ENCODE results near the gene PKNOX2.

Gene PKNOX2

GRCh38 chr11:125442946-125443345 is 278.4 kb downstream of the PKNOX2 start:
- DNase-seq (ENCODE audit: low read depth): no peak

DNA sequence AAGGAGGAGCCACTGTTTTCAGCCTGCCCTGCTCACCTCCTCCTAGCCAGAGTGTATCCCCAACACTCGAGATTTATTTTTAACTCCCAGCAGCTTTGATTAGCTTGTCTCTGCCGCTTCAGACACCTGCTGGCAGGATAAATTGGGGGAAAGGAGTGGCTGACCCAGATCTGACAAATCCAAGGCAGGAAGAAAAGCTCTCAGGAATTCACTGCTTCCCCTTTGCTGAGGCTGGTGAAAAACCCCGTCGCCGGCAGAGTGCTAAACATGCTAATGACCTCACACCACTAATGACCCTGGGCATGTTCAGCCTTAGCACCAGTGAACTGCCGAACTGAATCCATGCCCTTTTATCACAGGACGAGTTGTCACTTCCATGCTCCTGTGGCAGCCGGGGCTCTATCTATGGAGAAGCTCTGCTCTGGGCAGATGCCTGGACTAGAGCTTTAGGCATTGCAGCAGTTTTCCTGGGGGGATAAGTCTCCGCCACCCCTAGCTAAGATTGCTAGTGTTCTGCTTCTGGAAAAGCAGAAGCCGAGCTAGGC is 279.3 kb downstream of the PKNOX2 start:
- DNase-seq (ENCODE audit: low read depth): no peak

GRCh38 chr11:125445731-125446130 is 281.2 kb downstream of the PKNOX2 start:
- no peak for DNase-seq (ENCODE audit: low read depth)

GRCh38 chr11:125446279-125446678 is 281.7 kb downstream of the PKNOX2 start:
- no peak for DNase-seq (ENCODE audit: low read depth)

DNA sequence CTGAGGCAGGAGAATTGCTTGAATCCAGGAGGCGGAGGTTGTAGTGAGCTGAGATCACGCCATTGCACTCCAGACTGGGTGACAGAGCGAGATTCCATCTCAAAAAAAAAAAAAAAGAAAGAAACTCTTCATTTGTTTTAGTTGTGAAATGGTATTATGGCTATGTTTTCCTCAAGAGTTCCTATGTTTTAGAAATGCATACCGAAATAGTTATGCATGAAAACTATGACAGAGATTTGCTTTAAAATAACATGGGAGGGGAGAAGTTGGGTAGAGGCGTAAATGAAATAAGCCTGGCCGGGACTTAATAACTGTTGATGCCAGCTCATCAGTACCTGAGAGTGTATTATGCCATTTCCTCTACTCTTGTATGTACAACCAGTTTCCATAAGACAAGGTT is 283.2 kb downstream of the PKNOX2 start:
- no peak for DNase-seq (ENCODE audit: low read depth)

GRCh38 chr11:125448136-125448535 is 283.6 kb downstream of the PKNOX2 start:
- no peak for DNase-seq (ENCODE audit: low read depth)

- DNase-seq (ENCODE audit: low read depth): no peak
Observed at GRCh38 chr11:125449565-125449964, 285.0 kb downstream of the PKNOX2 start.

- DNase-seq (ENCODE audit: low read depth): no peak
Observed at GRCh38 chr11:125451400-125452124, 287.0 kb downstream of the PKNOX2 start.

- no peak for DNase-seq (ENCODE audit: low read depth)
Observed at GRCh38 chr11:125452125-125452470, 287.5 kb downstream of the PKNOX2 start.

- no peak for DNase-seq (ENCODE audit: low read depth)
Observed at GRCh38 chr11:125454047-125454446, 289.5 kb downstream of the PKNOX2 start.

GRCh38 chr11:125455851-125456250 is 291.3 kb downstream of the PKNOX2 start:
- DNase-seq (ENCODE audit: low read depth): no peak

DNA sequence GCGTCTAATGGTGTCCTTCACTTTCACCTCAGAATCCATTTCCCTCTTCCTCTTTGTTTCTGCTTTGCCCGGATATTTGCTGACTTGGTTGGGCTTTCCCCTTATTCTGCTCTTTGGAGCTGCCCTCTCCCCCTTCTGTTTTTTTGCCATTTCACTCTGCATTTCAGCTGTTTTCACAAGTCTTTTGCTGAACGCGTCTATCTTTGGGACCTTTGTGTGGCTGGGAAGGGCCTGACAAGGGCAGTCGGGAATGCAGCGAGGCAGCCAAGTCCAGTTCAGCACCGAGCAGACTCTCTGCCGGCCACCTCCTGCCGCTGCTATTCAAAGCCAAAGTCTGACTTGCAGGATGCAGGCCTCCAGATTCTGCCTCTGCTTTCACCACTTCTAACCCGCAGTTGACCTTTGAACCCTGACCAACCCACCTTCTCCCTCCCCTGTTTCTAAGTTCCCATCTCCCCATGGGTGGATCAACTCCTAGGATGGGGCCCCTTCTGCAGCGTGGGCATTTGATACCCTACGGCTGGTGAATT is 293.3 kb downstream of the PKNOX2 start:
- DNase-seq (ENCODE audit: low read depth): no peak

DNA sequence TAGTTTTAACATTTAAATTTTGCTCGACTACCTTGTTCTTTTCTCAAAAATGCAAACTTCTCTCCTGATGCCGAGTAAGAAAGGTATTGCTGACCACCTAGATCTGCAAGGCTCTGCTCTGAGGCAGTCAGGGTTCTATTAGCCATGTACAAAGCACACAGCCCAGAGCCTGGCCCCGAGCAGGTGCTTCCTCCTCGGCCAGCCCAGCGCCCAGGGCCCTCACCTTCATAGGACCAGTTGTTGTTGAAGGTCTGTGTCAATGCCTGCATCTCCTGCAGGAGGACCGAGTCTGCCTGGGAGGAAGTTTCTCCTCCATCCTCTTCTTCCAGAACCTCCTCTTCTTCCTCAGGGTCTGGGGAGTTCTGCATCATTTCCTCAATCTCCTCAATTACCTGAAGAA is 295.7 kb downstream of the PKNOX2 start:
- no peak for DNase-seq (ENCODE audit: low read depth)

- no peak for DNase-seq (ENCODE audit: low read depth)
Observed at GRCh38 chr11:125463590-125464269, 299.2 kb downstream of the PKNOX2 start.

GRCh38 chr11:125464270-125464662 is 299.7 kb downstream of the PKNOX2 start:
- DNase-seq (ENCODE audit: low read depth): no peak

DNA sequence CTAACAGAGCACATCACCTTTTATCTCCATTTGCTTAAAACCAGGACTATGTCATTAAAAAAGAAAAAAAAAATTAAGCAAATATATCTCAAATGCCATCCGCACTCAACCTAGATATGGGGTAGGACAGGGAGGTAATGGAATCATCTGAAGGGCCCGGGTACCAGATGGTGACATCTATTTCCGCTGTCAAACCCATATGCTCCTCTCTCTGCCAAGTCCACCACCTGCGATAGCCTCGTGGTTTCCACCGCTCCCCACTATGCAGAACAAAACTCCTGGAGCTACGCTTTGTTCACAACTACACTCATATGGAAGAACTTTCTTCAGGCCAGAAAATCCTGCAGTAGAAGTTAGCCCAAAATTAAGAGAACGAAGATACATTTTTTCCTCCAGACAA is 300.1 kb downstream of the PKNOX2 start:
- DNase-seq (ENCODE audit: low read depth): no peak

- DNase-seq (ENCODE audit: low read depth): no peak
Observed at GRCh38 chr11:125465255-125465654, 300.7 kb downstream of the PKNOX2 start.

DNA sequence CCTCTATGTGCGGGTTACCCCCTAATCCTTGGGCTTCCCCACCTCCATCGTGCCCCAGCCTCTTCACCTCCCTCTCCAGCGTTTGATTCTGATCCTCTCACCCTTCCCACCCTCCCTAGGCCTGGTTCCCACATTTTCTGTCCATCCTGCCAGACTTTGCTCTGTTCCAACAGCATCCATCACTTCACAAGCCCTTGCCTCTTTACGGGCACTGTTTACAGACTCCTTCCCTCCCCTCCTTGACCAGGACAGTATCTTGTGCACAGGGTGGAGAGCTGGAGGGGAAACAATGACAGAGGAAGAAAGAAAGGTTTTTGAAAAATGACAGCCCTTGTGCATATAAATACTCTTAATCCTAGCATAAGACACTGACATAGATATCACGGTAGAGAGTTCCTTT is 301.1 kb downstream of the PKNOX2 start:
- DNase-seq (ENCODE audit: low read depth): no peak

DNA sequence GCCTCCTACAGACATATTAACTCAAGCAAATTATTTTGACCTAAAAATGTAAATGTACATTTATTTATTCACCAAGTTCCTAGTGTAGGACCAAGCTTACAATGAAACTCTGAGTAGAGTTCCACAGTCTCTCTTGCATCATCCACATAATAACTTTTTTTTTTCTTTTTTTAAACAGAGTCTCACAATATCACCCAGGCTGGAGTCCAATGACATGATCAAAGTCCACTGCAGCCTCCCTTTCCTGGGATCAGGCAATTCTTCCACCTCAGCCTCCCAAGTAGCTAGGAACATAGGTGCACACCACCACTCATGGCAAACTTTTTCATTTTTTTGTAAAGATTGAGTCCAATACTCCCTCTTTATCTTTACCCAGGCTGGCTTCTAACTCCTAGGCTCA is 303.5 kb downstream of the PKNOX2 start:
- no peak for DNase-seq (ENCODE audit: low read depth)

DNA sequence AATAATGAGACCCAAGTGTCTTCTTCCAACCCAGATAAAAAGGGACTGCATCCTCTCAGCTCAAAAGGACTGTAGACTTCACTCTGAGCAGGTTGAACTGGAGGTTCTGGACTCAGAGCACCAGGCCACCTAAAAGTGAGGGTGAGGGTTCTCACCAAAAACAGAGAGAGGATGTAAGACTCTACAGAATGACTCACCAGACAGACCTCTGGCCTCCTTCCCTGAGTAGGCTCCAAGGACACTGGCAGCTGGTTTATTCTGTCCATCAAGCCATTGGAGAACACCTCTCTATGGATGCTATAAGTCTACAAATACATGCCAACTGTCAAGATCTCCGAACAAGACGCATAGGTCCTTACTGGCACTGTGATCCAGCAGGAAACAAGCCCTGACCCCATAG is 304.3 kb downstream of the PKNOX2 start:
- DNase-seq (ENCODE audit: low read depth): no peak

GRCh38 chr11:125470355-125470754 is 305.8 kb downstream of the PKNOX2 start:
- DNase-seq (ENCODE audit: low read depth): no peak

- DNase-seq (ENCODE audit: low read depth): no peak
Observed at GRCh38 chr11:125476721-125477120, 312.2 kb downstream of the PKNOX2 start.

DNA sequence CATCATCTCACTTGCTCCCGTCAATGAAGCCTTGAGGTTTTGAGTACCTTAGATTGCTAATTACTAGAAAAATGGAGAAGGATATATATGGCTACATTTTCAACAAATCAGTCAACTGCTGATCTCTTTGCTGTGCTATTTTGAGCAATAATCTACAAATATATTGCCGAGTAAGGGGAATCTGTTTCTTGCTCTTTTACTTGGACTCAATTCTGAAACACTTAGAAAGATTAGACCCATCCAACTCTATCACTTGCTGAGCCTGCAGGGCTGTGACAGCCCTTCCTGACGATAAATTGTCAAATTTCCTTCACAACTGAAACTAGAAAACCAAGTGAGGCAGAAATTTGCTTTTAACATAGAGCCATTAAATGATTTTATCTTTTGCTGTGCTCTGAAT is 314.6 kb downstream of the PKNOX2 start:
- DNase-seq (ENCODE audit: low read depth): no peak
